Uterus (tissue), 4 donors: ENCODE measurements around the gene PSMD1. TPM values are rescaled to one million over a fixed set of nuclear protein-coding genes. Genes with fewer than 3 reads are reported as not detected.

Experiments
- DNase-seq, 2 donors: peaks; one replicate each; pipeline ENCODE4 v3.0.0-alpha.2; 2019 to 2020
- H3K27ac ChIP-seq, 2 donors: fragments of 200-600 bp; sonication (generic); 1 replicate in 1 of 2; 2 replicates in 1 of 2; pipeline ENCODE4 v1.5.1; 2016 to 2018
- H3K27me3 ChIP-seq, 2 donors: fragments of 200-600 bp; sonication (generic); one replicate each; pipeline ENCODE4 v1.5.1; 2018 to 2019; ENCODE audit warnings: control low read depth in 1 of 2
- H3K36me3 ChIP-seq, 2 donors: fragments of 200-600 bp; sonication (generic); one replicate each; pipeline ENCODE4 v1.5.1; 2019; ENCODE audit warnings: control low read depth in 1 of 2
- H3K4me1 ChIP-seq, 2 donors: fragments of 200-600 bp; sonication (generic); one replicate each; pipeline ENCODE4 v1.5.1; 2018 to 2019; ENCODE audit warnings: control low read depth in 1 of 2
- H3K4me3 ChIP-seq, 2 donors: fragments of 200-600 bp; sonication (generic); 1 replicate in 1 of 2; 2 replicates in 1 of 2; pipeline ENCODE4 v1.5.1; 2018 to 2019; ENCODE audit warnings: mild to moderate bottlenecking in 1 of 2
- H3K9me3 ChIP-seq, 2 donors: fragments of 200-600 bp; sonication (generic); one replicate each; pipeline ENCODE4 v1.5.1; 2019; ENCODE audit warnings: control low read depth in 1 of 2
- POLR2A ChIP-seq, 2 donors: fragments of 450-650 bp; IDR thresholded peaks; one replicate each; pipeline ENCODE4 v1.6.1; 2016; ENCODE audit warnings: antibody characterized with exemption in 2 of 2, mild to moderate bottlenecking in 1 of 2, moderate library complexity in 1 of 2
- intact Hi-C: fragments of 100-400 bp; cut with DNase I; formaldehyde crosslinking; loops from one replicate; pipeline ENCODE4 v1.15.1; 2023; ENCODE audit warnings: low total_unique reads
- total RNA-seq, 4 donors: library from RNA; depleted of rRNA in 3 of 4; stranded (reverse); fragments of >200 nt in 3 of 4; gene quantifications; one replicate each; pipeline versions ENCODE4 v1.1.0 to v1.2.4, GENCODE V29; 2014 to 2023
- TF ChIP-seq, protein P1 (sequence below), 4 experiments: fragments of 200-600 bp in 2 of 4; fragments of 450-650 bp in 2 of 4; sonication (generic) in 2 of 4; IDR thresholded peaks; one replicate each; pipeline ENCODE4 v1.5.1; 2016 to 2019; ENCODE audit warnings: antibody characterized with exemption in 4 of 4, mild to moderate bottlenecking in 2 of 4, moderate library complexity in 1 of 4
- donor health status: DM: yes; HTN: yes; CAD: no.

The PSMD1 gene
- total RNA-seq, 4 donors from 2014 or later = 54.4 to 96.6 (median 68.6) TPM

DNA sequence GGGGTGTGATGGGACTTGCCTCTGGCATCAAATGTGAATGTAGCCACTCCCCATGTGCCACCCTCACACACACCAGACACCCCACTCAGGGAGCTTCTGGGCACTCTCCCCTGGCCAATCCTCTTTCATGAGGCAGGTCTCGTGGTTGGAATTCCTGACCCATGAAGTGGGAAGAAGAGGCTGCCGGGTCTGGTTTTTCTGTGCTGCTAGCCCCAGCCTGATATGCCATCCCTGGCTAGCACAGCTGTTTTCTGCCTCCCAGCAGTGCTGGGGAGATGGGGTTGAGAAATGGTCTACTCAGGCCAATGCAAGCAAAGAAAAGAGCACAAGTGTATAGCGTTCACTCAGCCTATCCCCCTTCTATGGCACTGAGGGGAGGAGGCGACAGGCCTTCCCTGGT is 20.5 kb upstream of the PSMD1 start:
- H3K4me1 ChIP-seq = no peaks in the 10 kb centered on the region
- H3K4me3 ChIP-seq = no peak overlapping the region
- TF ChIP-seq POLR2A (IDR thresholded peaks at IDR 0.05) = no peak
- TF ChIP-seq, protein P1, sequence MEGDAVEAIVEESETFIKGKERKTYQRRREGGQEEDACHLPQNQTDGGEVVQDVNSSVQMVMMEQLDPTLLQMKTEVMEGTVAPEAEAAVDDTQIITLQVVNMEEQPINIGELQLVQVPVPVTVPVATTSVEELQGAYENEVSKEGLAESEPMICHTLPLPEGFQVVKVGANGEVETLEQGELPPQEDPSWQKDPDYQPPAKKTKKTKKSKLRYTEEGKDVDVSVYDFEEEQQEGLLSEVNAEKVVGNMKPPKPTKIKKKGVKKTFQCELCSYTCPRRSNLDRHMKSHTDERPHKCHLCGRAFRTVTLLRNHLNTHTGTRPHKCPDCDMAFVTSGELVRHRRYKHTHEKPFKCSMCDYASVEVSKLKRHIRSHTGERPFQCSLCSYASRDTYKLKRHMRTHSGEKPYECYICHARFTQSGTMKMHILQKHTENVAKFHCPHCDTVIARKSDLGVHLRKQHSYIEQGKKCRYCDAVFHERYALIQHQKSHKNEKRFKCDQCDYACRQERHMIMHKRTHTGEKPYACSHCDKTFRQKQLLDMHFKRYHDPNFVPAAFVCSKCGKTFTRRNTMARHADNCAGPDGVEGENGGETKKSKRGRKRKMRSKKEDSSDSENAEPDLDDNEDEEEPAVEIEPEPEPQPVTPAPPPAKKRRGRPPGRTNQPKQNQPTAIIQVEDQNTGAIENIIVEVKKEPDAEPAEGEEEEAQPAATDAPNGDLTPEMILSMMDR (IDR thresholded peaks at IDR 0.05) = no peak
- DNase-seq = no peak
- H3K9me3 ChIP-seq = no peaks in the 10 kb centered on the region
- H3K27ac ChIP-seq = no peak overlapping the region
- H3K27me3 ChIP-seq = peaks cover 0 to 16% of the 10 kb centered on the region in 2 donors
- intact Hi-C loops = no loop called here
- no peaks in the 10 kb centered on the region for H3K36me3 ChIP-seq

DNA sequence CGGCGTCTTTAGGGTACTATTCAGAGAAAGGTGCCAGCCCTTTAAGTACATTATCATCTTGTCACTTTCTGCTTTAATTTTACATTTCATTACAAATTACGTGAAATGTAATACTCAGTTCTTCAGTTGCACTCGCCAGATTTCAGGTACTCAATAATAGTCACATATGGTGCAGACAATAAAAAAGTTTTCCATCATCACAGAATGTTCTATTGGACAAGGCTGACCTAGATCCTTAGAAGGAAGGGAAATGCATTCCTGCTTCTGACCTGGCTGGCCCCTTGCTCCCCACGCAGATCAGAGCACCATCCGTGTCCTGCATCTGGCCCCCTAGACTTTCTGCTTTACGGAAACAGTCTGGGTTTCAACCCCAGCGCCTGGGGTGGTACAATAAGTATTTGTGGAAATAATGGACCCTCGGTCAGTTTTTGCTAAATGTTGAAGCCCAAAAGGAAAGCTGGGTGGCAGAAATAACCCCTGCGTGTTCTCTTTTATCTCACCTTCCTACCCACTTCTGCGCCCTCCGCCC is 20.0 kb upstream of the PSMD1 start:
- Histone ChIP-seq H3K27ac (no peak overlapping the region), H3K4me3 (no peak overlapping the region), H3K27me3 (peaks cover 0 to 16% of the 10 kb centered on the region in 2 donors), H3K9me3 (no peaks in the 10 kb centered on the region), H3K36me3 (no peaks in the 10 kb centered on the region), H3K4me1 (no peaks in the 10 kb centered on the region)
- no peak for DNase-seq
- TF ChIP-seq, protein P1 (IDR thresholded peaks at IDR 0.05) = no peak
- TF ChIP-seq POLR2A (IDR thresholded peaks at IDR 0.05) = no peak
- intact Hi-C loops = no loop called here

DNA sequence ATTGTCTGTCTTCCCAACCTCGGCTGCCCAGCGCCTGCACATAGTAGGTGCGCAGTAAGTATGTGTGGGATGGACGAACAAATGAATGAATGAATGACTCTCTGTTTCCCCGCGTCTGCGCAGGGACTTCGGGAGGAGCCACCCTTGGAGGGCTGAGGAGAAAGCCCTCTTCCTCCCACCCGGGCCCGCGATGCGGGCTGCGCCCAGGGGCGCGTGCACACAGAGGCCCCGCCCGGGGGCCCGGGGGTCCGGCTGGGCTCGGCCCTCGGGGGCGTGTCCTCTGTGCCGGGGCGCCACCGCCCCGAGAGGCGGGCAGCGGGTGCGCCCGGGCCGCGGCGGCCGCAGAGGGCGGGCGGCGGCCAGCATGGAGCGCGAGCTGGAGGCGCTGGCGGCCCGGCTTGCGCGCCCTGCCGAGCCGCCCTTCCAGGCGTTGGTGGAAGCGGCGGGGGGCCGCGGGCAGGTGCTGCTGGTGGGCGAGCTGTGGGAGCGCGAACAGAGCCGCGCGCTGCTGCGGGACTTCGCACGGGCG is 19.4 kb upstream of the PSMD1 start, which contains the start of gene C2orf72:
TSS of gene C2orf72 (plus strand) at position 322 of the 529 bp plus-strand sequence. CDS start at position 365, 43 bp downstream.
- no peak for DNase-seq
- Histone ChIP-seq H3K4me3 (no peak within 1 kb of the TSS), H3K27me3 (peaks cover 0 to 16% of the 10 kb centered on the region in 2 donors)

DNA sequence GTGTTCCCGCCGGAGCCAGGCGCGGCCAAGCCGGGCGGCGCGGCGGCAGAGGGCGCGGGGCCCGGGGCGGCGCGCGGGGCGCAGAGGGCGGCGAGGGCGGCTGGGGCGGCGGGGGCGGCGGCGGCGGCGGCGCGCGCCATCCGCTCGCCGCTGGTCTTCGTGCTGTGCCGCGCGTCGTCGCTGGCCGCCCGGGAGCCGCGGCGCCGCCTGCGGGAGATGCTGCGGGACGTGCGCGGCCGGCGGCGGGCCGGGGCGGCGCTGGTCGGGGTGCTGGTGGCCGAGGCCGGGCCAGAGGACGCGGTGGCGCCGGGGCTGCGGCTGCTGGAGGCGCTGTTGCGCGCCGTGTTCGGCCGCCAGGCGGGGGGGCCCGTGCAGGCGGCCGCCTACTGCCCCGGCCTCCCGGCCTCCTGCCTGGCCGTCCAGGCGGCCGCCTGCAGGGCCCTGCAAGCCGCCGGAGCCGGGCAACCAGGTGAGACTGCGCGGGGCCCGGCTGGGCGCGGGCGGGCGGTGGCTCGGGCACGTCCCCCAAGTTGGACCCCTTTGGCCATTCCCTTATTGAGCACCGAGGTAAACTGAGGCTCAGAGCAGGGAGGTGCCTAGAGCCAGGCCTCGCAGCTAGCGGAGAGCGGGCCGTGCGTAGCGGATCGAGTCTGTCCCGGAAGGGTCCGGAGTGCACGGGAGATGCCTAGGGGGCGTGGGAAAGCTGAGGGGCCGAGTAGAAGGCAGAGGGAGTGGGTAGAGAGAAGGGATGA is 18.8 kb upstream of the PSMD1 start:
- Histone ChIP-seq H3K27me3 (peaks cover 0 to 16% of the 10 kb centered on the region in 2 donors), H3K36me3 (no peaks in the 10 kb centered on the region), H3K9me3 (no peaks in the 10 kb centered on the region), H3K4me3 (no peak overlapping the region), H3K27ac (no peak overlapping the region), H3K4me1 (no peaks in the 10 kb centered on the region)
- intact Hi-C loops = no loop called here
- no peak for DNase-seq
- TF ChIP-seq, protein P1 (IDR thresholded peaks at IDR 0.05) = no peak
- TF ChIP-seq POLR2A (IDR thresholded peaks at IDR 0.05) = no peak

More for the DNA sequence above, 19.4 kb upstream of the PSMD1 start, which contains the start of gene C2orf72:
- Histone ChIP-seq H3K36me3 (no peaks in the 10 kb centered on the region), H3K27ac (no peak within 1 kb of the TSS), H3K9me3 (no peaks in the 10 kb centered on the region), H3K4me1 (no peaks in the 10 kb centered on the region)
- intact Hi-C loops = no loop called here
- TF ChIP-seq, protein P1 (IDR thresholded peaks at IDR 0.05) = no peak
- no peak for TF ChIP-seq POLR2A (IDR thresholded peaks at IDR 0.05)
